Measurements from ENCODE around the gene SP100.
"Not testable (repeated sequence)": the region's sequence is repeated elsewhere in the genome, so short reads cannot be mapped to it uniquely, and the experiment has no call there.

SP100 gene

GRCh38 chr2:230472621-230473018 is 56.6 kb downstream of the SP100 start:
- DNase-seq, result peak; percentile 2

GRCh38 chr2:230473378-230473777 is 57.4 kb downstream of the SP100 start:
- DNase-seq, result peak; percentile 15

DNA sequence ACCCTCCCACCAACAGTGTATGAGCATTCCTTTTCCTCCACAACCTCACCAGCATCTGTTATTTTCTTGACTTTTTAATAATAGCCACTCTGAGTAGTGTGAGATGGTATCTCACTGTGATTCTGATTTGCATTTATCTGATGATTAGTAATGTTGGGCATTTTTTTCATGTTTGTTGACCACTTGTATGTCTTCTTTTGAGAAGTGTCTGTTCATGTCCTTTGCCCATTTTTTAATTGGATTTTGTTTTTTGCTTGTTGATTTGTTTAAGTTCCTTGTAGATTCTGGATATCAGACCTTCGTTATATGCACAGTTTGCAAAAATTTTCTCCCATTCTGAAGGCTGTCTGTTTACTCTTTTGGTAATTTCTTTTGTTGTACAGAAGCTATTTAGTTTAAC is 59.1 kb downstream of the SP100 start:
- DNase-seq, result no peak

GRCh38 chr2:230485801-230486341 is 69.9 kb downstream of the SP100 start:
- no peak for DNase-seq

- not testable (repeated sequence) for DNase-seq
These were observed 75.2 kb downstream of the SP100 start for GRCh38 chr2:230491219-230491618.

GRCh38 chr2:230492107-230492506 is 76.1 kb downstream of the SP100 start:
- no peak for DNase-seq

DNA sequence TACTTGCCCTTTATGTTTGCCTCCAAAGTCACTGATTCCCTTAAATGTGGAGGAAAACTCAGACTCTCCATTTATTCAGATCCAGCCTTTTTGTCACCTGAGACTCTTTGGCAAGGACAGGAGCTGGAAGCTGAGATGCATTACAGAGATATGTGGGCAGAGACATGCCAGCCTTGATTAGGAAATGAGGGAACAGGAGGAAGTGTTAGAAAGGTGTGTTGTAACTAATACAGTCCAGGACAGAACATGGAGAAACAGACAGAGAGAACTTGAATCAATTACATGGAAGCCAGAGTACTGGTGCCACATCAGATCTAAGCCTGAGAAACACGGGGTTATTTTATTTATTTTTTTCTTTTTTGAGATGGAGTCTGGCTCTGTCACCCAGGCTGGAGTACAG is 79.0 kb downstream of the SP100 start:
- no peak for DNase-seq

GRCh38 chr2:230496891-230497290 is 80.9 kb downstream of the SP100 start:
- DNase-seq, result no peak

DNA sequence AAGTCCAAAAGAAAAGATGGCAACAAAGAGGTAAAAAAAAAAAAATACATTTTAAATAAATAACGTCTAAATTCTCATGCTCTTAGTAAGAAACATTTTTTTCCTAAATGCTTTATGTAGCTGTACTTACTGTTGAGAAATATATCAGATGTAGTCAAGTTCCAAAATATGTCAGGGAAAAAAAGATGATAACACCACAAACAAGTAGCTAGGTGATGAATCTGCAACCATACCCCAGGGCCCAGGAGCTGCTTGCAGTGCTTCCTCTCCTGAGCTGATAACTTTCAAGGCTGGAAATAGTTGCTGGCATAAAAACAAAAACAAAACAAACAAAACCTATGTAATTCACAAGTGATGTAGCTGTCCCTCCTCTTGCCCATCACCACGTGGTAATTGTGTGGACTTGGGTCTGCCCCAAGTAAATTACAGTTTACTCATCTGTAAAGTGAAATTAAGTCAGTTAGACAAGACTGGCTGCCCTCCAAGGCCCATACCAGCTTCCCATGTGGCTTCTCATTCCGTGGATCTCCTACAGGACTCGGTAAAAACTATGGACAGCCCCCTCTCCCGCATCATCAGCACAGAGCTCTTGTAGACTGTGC is 82.6 kb downstream of the SP100 start:
- no peak for DNase-seq

DNA sequence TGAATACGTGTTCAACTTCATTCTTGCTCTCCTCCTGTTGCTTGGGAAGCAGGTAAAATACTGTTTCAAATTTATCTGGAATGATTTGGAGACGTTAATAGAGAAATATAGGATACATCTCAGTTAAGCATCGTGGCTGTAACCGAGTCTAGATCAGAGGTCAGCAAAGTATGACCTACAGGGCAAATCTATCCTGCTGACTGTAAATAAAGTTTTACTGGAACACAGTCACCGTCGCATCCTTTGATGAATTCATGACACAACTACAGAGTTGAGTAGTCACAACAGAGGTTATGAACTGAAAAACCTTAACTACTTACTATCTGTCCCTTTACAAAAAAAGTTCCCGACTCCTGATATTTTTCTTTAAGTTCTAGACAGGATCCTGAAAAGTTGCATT is 86.6 kb downstream of the SP100 start:
- DNase-seq, result no peak

DNA sequence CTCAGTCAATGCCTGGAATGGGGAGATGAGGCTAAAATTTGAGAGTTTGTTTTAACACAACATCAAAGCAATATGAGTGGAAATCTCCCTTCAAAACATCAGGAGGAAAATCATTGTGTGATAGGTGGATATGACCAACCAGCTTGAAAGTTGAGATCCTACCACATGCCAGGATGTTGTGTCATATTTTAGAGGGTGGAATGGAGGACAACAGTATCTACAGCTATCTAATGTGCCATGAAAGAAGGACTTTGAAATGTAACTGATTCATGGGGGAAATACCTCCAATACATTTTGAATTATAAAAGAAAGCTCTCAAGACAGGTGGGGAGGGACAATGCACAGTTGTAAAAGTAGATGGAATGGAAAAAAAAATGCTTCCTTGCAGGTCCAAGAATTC is 87.8 kb downstream of the SP100 start:
- DNase-seq, result no peak

DNA sequence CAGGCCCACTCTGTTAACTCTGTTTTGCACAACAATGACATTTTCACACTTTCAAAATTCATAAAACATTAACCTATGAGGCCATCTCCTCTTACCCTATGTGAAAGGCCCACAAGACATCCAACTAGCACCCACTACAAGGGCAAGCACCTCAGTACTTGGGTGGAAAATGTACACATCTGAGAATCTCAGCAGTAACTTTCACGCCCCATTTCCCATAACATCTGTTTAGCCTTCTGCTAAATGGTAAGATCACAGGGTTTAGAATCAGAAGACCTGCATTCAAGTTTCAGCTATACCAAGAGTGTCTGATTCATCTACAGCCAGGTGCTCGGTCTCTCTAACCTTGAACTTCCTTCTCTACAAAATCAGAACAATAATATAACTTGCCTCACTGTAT is 89.2 kb downstream of the SP100 start:
- DNase-seq, result no peak

GRCh38 chr2:230512955-230513748 is 97.2 kb downstream of the SP100 start:
- no peak for DNase-seq

DNA sequence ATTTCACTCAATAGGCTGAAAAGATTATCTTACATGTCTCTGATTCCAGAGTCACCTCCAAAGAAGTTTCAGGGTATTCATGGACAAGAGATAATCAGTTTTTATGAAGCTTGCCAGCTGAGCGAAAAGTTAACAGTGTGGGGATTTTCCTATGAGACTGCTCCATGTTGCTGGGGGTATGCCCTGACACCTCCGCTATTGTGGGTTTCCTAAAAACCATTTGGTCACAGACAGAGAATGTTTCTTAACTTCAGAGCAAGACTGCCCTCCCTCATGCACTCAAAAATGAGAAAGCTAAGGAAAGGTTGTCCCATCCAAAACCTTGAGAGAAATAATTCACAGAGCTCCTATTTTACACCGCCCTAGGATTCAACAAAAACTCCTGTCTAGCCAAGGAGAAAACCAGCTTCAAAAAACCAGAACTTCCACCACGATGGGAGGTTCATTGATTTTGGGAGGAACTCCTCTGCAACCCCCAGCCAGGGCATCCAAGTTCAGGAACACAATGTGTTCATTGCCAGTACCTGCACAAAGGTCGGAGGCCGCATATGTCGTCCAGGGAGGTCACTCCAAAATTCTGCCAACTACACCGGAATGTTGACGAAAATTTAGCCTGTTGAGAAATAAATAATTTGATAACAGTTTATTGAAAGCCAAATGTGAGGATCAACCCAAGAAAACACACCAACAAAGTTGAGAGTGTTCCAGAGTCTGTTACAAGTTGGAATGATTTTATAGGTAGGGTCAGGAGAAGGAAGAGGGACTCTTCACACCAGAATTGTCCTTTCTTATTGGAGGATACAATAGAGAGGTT is 104.3 kb downstream of the SP100 start:
- no peak for DNase-seq

DNA sequence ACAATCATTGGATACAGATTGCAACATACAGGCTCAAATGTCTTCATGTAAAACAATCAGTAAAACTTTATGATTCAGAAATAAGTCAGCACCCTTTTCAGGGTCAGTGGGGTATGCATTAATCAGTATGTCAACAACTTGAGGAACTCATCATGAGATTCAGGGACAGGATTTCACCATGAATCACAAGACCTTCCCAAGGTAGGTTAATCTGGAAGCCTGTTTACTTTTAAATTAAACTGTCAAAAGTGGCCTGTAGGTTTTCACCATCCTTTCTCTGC is 104.8 kb downstream of the SP100 start:
- DNase-seq, result no peak

DNA sequence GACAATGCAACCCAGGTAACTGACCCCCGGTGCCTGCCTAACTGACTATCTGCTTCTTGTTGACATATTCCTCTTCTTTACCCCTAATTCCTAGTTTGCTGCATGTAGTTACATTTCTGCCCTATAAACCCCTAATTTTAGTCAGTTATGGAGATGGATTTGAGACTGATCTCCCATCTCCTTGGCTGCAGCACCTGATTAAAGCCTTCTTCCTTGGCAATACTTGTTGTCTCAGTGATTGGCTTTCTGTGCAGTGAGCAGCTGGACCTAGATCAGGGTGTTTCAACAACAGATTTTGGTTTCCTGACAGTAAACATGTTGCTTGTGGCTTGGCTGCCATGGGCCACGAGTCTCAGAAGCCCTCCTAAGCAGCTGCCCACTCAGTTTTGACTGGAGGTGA is 105.4 kb downstream of the SP100 start:
- no peak for DNase-seq

DNA sequence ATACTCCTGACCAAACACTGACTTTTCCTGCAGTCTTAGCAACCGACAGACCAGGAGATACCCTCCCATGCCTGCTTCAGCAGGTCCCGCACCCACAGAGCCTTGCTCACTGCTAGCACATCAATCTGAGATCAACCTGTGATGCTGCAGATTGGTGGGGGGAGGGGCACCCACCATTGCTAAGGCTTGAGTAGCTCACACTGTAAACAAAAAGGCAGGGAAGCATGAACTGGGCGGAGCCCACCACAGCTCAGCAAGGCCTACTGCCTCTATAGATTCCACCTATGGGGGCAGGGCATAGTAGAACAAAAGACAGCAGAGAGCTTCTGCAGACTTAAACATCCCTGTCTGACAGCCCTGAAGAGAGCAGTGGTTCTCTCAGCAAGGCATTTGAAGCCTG is 109.7 kb downstream of the SP100 start:
- peak; percentile 16 for DNase-seq

- DNase-seq, result no peak
These were observed 121.6 kb downstream of the SP100 start for GRCh38 chr2:230537531-230537976.

GRCh38 chr2:230540332-230540731 is 124.3 kb downstream of the SP100 start:
- DNase-seq, result no peak

DNA sequence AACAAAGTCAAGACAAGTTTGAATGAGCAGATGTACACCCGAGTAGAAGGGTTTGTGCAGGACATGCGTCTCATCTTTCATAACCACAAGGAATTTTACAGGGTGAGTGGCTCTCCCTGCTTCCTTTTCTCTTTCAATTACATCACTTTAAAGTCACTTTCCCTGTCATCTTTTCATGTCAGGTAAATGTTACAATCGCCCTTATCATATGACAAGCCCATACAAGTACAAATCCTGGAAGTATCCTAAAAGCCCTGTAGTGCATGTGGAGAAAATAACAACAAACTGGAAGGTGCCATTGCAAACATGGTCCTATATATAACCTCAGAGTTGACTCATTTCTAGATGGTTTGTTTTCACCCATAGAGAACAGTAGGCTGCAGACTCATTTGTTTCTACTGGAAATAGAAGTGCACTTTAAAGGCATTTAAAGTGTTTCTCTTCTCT is 126.0 kb downstream of the SP100 start:
- no peak for DNase-seq

- no peak for DNase-seq
These were observed 126.8 kb downstream of the SP100 start for GRCh38 chr2:230542751-230543150.

DNA sequence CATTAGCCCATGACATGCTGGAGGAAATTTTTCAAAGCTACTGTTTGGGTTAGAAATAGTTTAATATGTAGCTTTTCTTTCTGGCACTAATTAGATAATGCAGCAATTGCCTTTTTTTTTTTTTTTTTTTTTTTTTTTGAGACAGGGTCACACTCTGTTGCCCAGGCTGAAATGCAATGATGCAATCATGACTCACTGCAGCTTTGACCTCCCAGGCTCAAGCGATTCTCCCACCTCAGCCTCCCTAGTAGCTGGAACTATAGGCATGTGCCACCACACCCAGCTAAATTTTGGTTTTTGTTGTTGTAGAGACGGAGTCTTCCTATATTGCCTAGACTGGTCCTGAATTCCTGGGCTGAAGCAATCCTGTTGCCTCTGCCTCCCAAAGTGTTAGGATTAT is 136.2 kb downstream of the SP100 start:
- DNase-seq, result no peak

GRCh38 chr2:230557065-230557464 is 141.1 kb downstream of the SP100 start:
- DNase-seq, result no peak
